ENCODE data around the gene INTS6.

Gene INTS6, protein sequence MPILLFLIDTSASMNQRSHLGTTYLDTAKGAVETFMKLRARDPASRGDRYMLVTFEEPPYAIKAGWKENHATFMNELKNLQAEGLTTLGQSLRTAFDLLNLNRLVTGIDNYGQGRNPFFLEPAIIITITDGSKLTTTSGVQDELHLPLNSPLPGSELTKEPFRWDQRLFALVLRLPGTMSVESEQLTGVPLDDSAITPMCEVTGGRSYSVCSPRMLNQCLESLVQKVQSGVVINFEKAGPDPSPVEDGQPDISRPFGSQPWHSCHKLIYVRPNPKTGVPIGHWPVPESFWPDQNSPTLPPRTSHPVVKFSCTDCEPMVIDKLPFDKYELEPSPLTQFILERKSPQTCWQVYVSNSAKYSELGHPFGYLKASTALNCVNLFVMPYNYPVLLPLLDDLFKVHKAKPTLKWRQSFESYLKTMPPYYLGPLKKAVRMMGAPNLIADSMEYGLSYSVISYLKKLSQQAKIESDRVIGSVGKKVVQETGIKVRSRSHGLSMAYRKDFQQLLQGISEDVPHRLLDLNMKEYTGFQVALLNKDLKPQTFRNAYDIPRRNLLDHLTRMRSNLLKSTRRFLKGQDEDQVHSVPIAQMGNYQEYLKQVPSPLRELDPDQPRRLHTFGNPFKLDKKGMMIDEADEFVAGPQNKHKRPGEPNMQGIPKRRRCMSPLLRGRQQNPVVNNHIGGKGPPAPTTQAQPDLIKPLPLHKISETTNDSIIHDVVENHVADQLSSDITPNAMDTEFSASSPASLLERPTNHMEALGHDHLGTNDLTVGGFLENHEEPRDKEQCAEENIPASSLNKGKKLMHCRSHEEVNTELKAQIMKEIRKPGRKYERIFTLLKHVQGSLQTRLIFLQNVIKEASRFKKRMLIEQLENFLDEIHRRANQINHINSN

DNA sequence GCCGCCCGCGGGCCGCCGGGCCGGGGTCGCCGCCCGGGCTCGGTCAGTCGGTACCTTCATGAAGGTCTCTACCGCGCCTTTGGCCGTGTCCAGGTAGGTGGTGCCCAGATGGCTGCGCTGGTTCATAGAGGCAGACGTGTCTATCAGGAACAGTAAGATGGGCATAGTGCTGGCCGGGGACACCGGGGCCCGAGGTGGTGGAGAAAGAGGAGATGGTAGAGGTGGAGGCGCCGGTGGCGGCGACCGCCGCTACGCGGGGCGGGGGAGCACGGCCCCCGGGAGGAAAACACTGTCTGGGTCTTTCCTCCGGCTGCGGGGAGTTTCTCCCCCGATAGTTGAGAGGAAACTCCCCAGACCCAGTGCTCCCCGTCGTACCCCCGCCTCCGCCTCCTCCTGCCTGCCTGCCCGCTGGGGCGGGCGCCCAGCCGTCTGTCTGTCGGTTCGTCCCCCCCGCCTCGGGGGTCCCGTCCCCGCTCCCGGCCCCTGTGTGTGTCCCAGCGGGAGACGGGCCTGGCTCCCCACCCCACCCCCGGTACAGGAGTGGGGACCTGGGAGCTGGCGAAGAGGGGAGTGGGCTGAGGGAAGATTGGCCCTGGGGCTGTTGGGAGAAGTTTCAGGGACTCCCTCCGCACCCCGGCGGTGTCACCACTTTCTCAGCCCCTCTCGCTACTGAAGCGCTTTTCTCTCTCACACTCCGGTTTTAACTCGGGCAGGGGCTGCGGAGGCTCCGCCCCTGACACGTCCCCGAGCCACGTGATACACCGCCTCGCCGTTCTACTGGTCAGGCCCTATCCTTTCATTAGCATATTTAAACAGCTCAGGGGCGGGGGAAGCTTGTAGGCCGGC is at the start of gene INTS6:
INTS6 (minus strand) TSS at position 676 of the 846 bp plus-strand sequence; CDS start at position 165, 511 bp downstream.
- peak; percentile 94 for DNase-seq

DNA sequence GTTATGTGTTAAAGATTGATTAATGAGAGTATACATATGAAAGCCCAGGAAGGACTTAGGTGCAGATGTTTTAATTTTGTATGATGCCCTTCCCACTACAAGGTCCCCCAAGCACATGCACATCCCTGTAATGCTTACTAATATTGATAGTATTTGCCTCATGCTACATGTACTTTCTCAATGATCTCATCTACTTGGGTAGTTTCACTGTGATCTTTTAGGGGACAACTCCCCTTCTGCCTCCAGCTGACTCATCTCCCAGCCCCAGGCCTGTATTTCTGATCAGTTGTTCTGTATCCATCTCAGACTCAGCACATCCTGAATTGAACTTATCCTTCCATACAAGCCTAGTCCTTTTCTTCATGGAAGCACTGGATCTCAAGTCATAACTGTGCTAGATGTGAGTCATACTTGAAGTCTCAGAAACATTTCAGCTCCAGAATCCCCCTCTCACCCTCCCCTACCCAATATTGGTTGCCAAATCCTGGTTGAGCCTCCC is 49.4 kb upstream of the INTS6 start:
- no peak for DNase-seq

DNA sequence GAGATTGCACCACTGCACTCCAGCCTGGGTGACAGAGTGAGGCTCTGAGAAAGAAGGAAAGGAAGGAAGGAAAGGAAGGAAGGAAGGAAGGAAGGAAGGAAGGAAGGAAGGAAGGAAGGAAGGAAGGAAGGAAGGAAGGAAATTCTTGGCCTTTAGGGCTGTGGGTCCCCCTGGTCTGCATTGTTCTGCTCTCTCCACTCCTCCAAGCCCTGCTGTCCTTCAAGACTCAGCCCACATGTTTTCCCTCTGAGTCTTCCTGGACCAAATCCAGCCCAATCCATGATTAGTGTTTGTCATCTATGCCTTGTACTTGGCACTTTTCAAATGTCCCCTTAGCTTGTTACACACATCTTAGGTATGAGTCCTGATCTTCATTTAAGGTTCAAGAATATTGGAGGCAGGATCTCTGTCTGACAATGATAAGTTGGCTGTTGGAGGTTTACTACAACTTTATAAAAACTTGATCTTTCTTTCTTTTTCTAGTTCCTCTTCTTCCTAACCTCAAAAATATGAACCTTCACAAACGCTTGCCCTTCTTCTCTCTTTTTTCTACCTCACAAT is 48.8 kb upstream of the INTS6 start:
- DNase-seq = no peak

DNA sequence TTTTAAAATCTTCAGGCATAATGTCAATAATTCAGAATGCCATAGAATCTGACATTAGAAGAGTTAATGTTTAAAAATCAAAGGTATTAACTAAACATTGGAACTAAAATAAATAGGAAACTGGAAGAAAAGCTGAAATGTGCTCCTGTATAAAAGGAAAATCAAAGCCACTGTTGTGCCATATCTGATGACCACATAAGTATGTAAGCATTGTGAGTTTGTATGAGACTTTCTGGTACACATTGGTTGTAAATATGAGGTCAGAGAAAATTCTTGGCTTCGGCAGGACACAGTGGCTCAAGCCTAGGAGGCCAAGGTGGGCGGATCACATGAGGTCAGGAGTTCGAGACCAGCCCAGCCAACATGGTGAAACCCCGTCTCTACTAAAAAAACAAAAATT is 48.3 kb upstream of the INTS6 start:
- no peak for DNase-seq

DNA sequence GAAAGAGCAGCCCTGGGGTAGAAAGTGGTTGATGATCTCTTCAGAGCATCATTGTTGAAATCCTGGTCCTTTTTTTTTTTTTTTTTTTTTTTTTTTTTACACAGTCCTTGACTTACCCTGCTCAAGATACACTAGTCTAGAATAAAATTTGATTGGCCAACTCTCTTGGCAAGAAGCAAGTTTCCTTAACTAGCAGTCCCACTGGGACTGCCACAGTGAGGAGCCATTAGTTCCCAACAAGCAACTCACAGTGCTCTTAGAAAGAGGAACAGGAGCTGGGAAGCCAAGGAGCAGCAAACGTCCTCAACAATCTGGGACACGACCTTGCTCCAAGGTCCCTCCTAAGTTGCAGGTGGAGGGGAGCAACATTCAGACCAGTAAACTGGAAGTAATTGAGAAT is 47.9 kb upstream of the INTS6 start:
- no peak for DNase-seq

DNA sequence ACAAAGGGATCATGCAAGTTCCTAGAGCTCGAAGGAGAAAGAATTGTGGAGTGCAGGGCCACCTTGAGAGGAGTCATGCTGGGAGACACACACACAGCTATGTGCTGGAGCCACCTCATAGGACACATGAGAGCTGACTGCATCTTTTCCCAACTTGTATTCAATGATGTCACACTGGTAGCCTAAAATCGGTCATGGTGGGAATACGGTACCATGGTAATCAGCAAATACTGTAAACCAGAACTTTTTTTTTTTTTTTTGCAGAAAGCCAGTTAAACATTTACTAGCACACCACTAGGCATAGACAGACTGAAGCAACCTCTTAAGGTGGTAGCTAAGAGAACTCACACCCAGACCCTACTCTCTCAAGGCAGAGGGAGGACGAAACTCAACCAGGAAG is 47.0 kb upstream of the INTS6 start:
- DNase-seq = no peak

DNA sequence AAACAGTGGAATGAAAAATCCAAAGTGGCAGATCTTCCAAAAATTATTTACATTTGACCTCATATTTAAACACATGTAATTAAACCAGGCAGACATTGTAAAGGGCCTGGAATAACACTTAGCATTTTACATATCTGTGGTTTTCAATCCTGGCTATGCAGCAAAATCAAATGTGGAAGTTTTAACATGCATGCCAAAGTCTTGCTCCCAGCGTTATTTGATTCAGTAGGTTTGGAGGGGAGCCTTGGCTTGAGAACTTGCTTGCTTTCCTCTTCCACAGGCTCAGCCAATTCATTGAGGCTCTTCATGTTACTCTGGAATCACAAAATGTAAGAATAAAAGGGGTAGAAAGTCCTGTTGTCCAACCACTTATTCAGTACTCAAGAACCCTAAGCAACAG is 42.5 kb upstream of the INTS6 start:
- no peak for DNase-seq

DNA sequence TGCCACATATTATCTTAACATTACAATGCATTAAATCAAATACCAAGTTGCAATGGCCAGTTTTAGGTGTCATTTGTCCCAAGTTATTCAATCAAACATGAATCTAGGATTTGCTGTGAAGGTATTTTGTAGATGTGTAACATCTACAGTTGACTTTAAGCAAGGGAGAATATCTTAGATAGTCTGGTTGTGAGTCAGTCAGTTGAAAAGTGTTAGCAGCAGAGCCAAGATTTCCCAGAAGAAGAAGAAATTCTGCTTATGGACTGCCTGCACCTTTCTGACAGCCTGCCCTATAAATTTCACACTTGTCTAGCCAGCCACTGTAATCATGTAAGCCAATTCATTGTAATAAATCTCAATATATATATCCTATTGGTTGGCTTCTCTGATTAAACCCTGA is 41.3 kb upstream of the INTS6 start:
- no peak for DNase-seq

DNA sequence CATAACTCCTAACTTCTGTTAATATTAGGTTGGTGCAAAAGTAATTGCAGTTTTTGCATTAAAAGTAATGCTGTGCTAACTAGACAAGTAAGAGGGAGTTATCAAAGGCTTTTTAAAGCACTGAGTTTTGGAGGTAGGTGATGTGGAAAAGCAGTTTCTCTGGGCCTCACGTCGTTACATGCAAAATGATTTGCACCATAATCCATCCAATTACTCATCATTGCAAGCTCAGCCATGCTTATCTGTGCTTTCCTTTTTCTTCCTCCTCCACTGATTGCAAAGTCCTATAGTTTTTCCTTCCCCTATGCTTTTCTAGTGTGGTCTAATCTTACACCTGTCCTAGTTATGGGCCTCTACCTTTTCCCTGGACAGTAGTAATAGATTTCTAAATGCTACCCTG is 35.4 kb upstream of the INTS6 start:
- DNase-seq = no peak

DNA sequence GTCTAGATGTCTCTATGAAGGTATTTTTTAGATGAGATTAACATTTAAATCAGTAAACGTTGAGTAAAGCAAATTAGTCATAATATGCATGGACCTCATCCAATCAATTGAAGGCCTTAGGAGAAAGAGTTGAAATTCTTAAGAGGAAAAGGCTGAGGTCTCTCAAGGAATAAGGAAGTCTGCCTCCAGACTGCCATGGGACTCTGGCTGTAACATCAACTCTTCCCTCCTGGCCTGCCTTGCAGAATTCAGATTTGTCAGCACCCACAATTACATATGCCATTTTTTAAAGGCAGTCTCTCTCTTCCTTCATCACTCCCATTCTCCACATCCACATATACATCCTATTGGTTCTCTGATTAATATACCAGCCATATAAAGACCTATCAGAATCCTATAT is 28.8 kb upstream of the INTS6 start:
- DNase-seq = no peak

DNA sequence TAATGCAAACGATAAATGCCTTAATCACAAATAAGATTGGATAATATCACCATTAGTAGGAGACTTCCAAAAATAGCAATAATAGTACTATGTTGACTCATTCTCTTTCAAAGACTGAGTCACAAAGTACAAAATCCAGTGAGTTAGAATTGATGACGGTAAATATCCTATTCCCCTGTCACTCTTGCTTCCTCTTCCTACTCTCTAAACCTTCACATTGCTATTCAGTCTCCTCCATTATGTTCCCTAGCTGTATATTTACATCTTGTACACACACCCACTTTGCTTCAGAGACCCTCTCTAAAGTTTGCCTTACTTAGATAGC is 26.3 kb upstream of the INTS6 start:
- no peak for DNase-seq

DNA sequence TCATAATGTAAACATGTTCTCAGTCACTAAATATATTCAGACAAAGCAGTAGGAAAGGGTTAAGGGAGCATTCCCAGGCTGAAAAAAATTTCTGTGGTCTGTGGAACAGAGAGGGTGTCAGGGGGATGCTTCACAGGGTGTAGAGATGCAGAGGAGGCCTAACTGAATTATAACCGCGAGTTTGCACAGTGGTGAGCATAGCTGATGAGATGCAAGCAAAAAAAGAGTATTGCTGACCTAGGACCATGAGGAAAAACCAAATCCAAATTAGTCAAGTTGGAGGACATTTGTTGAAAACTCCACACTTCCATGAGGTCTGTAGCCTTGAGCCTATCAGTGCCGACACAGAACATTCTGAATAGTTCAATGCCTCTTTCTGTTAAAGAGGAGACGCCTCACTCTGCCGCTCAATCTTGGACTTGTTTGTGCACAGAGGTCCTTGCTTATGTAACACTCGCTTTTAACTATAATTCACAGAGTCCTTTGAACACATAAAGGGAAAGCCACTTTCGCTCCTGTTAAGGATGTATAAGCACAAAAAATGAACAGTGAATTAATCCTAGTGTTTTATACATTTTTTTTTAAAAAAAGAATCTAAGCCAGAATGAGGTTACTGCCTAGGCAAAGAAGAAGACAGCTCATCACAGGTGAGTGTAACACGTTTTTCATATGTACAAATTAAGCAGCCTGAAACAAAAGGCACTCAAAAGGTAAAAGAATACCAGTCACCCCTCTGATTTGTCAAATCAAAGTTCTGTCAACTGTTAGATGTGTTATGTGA is 25.8 kb upstream of the INTS6 start:
- no peak for DNase-seq

DNA sequence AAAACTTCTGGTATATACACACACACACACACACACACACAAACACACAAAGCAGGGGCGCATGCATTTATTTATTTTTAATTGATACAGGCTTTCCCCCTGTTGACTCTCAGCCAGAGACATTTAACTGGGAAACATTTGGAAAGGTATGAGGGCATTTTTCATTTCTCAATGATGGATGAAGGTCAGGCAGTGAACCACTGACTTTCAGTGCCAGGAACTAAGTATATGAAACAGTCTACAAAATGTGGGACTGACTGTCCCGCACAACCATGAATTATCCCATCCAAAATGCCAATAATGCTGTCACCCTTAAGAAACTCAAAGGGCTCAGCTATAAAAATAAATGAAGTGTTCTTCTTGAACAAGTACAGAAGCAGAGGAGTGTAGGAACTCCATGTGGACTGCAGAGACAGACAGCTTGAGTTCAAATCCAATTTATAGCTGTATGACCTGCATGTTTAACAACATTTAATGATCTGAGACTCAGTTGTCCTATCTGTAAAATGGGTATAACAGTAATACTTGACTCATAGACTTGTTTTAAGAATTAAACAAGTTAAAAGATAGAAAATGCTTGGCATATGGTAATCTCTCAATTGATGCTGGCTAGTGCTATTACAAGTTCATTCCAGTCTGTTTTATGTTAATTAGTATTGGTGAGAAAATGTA is 25.0 kb upstream of the INTS6 start:
- DNase-seq = no peak

DNA sequence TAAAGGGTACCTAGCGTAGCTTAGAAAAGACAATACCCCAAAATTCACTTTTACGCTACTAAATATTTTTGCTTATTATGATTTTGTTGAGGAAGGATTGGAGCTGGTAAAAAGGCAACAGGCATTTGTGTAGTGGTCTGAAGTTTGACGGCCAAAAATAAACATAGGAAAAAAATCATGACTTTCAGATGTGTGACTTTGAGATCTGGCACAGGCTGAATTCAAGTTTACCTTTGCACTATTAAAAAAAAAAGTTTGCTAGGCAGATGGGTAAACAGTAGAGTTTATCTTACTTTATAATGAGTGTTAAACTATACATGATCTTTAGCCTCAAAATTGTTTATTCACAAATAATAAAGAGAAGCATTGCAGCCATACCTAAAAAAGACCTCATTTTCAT is 24.3 kb upstream of the INTS6 start:
- DNase-seq = no peak

DNA sequence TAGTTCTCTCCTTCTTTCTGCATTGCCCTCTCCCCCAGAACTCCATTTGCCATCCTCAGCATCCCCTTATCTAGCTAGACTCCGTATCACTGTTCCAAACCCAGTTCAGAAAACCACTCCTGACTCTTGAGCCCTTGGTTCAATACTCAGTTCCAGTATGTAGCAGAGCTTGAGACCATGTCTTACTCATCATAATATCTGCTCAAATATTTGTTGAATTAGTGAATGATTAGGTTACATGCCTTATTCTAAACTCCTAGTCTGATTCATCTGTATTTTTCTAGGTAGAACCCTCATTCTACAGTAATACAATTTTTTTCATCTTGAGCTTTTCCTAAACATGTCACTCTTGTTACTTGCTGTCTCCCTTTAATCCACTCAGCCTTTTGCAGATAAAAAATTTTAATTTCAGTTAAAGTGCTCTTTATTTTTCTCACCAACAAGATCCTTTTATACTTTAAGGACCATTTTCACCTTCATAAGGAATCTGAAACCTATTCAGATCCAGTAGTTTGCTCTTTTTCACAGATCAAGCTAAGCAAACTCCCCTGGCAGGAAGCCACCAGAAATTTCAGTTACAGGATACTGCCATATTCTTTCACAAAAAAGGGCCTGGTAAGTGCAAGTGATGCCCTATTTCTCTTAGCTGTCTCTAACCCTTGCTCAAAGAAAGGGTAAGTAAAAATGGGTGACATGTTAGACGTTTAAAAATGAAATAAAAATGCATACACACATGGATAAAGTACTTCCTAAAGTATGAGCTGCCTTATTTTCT is 23.1 kb upstream of the INTS6 start:
- DNase-seq = no peak

DNA sequence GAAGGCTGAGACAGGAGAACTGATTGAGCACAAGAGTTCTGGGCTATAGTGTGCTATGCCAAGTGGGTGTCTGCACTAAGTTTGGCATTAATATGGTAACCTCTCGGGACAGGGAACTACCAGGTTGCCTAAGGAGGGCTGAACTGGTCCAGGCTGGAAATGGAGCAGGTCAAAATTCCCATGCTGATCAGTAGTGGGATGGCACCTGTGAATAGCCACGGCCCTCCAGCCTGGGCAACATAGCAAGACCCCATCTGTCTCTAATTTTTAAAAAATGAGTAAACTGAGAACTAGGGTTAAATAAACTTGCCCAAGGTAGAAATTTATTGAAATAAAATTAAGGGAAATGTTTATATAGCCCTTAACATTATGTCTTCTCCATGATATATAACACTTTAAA is 17.0 kb upstream of the INTS6 start:
- DNase-seq = no peak

DNA sequence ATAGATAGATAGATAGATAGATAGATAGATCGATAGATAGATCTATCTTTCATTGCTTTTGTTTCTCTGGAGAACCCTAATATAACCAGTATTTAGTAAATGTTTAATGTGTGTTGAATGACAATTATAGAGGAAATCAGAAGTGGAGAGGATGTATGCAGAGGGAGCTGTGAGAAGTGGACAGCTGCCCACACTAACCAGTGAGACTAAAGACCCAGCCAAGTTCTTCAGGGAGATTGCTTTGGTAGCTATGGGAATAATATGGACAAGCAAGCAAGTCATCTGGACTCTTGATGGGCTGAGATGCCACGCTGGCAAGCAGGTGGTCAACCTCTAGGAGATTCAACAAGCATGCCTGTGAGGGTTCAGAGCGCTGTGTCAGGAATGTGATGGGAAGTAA is 14.9 kb upstream of the INTS6 start:
- no peak for DNase-seq

DNA sequence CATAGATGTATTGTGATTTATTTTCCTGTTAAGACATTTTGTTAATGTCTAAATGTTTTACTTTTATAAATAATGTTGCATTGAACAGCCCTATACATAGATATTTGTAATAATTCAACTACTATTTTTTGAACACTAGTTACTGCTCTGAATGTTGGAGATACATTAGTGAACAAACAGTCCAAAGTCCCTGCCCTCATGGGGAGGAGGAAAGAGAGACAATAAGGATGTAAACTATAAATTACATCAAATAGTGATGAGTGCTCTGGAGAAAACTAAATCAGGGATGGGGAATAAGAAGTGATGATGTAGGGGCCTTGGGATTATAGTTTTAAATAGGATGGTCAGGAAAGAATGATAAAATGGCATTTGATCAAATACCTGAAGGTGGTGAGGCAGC is 12.3 kb upstream of the INTS6 start:
- no peak for DNase-seq

DNA sequence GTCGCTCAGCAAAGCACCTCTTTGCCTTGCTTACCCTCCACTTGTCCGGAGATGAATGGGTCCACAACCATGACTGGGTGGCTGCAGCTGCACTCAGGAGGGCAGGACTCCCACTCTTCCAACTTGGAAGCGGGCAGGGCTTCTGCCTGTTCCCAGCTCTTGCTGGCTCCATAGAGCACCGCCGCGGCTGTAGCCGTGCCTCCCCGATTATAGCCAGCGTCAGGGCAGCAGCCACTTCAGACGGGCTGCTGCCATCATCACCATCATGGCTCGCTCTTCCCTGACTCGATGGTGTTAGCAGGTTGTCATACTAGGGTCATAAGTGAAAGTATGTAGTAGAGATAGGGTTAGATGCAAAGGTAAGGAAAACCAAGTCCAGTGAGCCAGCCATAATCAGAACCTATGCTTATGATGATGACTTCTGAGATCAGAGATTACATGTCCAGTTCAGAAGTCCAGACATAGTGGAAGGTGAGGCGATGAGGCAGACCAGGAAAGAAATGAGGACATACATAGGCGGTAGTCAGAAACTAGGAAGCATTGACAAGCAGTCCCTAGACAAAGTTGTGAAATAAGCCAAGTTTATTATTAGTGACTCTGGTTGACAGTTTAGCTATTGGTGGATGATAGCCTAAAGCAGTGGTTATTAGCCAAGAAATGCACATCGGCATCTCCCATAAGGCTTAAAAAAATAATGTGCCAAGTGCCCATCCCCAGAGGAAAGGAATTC is 4.4 kb upstream of the INTS6 start:
- DNase-seq = no peak

DNA sequence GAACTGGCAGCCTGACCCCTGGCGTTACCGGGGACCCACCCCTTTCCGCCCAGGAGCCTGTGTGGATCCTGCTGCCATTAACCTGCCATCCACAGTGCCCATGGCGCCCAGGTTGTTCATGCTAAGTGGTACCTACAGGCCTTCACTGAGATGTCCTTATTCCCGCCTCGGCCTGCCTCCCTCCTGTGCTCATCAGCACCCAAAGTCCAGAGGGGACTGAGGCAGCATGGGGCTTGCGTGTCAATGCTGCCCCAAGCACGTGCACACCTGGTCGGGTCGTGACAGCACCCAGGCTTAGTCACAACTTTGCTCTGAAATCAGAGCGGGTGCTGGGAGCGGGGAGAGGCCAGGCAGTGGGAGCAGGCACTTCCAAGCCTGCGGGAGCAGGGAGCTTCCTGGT is 3.7 kb upstream of the INTS6 start:
- no peak for DNase-seq

All from NCI-H1694 (cell line).